Prostate gland (tissue), 2 donors: ENCODE measurements around the gene ACTR3.

ENCODE experiments used
- CTCF ChIP-seq, 4 experiments: fragments of 200-600 bp in 2 of 4; fragments of 450-650 bp in 2 of 4; sonication (generic) in 2 of 4; IDR thresholded peaks; 1 replicate in 3 of 4; 2 replicates in 1 of 4; pipeline ENCODE4 v1.5.1; 2016 to 2019; ENCODE audit warnings: antibody characterized with exemption in 4 of 4, mild to moderate bottlenecking in 2 of 4, moderate library complexity in 2 of 4
- POLR2AphosphoS5 ChIP-seq: sonication (generic); formaldehyde crosslinking; IDR thresholded peaks from one replicate; pipeline ENCODE4 v1.6.1; 2017; ENCODE audit warnings: antibody characterized with exemption

GRCh38 chr2:113986762-113987290 lies 96.9 kb downstream of the ACTR3 start:
- TF ChIP-seq CTCF (IDR thresholded peaks at IDR 0.05) (no peak), POLR2AphosphoS5 (no peak)
